Retina (tissue), 1 donor: ENCODE measurements around the gene VPS45.
A peak's percentile ranks its signal among the peaks of the same experiment; 100 is the strongest.
"Not testable (repeated sequence)": the region's sequence is repeated elsewhere in the genome, so short reads cannot be mapped to it uniquely, and the experiment has no call there.

ENCODE experiments used
- DNase-seq: peaks from one replicate; pipeline ENCODE4 v3.0.0-alpha.2; 2016

VPS45 gene, protein sequence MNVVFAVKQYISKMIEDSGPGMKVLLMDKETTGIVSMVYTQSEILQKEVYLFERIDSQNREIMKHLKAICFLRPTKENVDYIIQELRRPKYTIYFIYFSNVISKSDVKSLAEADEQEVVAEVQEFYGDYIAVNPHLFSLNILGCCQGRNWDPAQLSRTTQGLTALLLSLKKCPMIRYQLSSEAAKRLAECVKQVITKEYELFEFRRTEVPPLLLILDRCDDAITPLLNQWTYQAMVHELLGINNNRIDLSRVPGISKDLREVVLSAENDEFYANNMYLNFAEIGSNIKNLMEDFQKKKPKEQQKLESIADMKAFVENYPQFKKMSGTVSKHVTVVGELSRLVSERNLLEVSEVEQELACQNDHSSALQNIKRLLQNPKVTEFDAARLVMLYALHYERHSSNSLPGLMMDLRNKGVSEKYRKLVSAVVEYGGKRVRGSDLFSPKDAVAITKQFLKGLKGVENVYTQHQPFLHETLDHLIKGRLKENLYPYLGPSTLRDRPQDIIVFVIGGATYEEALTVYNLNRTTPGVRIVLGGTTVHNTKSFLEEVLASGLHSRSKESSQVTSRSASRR

DNA sequence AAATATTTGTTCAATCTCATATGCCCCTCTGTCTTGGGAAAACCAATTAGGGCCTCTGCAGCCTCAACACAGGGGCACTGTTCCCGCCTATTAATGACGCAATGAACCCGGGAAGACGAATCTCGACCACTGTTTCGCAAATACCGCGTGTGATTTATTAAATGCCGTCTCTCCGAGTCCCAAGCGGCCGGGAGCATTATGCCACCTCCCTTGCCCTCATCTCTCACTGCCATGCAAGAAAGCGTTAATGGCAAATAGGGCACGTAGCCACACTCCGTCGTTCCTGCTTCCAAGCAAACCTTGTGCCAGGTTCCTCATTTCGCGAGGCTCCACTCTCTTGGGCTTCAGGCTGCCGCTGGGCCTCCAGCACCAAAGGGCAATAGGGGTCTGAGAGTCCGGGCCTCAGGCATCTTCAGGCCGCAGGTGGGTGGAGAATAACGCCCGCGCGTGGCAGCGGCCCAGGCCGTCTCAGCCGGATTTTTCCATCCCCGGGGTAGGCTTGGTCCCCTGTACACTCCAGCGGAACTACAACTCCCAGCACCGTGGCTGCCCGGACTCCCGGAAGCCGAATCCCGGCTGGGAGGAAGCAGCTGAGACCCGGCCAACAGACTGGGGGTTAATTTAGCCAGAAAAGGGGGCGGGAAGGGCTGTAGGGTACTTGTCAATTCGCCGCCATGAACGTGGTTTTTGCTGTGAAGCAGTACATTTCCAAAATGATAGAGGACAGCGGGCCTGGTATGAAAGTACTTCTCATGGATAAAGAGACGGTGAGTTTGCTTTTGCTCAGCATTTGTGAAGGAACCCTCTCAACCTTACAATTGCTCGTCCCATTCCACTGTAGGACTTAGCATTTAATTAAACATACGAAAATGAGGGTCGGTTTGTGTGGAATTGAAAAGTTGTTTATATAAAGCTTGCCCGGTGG is at the start of gene VPS45:
TSS of gene VPS45 (plus strand) at position 593 of the 925 bp plus-strand sequence. CDS start at position 675, 82 bp downstream.
- peak; percentile 96 for DNase-seq

DNA sequence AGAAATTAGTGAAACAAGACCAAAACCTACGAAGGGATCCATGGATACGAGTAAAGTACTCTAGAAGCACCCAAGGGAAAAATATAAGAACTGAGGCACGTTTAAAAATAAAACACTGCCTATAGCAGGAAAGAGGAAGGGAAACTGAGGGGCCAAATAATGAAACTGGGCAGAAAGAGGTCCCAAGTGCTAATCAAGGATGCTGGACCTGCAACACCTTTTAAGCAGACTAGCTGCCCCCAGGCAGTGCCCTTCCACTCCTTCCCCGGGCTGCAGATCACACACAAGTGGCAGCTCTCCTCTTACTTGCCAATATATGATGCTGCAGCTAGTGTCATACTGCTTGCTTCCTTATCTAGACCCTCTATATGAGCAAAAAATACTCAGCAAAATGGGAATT is 49.4 kb upstream of the VPS45 start:
- DNase-seq, result no peak

DNA sequence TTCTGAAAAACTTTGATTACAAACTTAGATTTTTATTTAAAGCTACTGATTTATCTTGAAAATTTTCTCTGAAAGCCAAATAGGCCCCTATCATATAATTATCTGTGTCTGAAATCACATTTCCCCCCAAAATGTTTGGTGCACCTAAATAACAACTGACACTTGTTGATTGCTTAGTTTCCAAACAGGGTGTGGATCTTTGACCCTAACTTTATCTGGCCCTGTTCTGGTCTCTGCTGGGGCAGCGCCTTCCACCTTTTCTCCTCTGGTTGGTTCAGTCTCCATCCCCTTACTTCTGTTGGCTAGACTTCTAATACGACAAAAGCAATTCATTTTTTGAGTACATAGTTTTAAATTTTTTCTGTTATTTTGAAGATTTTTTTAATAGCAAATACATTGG is 46.9 kb upstream of the VPS45 start:
- no peak for DNase-seq

DNA sequence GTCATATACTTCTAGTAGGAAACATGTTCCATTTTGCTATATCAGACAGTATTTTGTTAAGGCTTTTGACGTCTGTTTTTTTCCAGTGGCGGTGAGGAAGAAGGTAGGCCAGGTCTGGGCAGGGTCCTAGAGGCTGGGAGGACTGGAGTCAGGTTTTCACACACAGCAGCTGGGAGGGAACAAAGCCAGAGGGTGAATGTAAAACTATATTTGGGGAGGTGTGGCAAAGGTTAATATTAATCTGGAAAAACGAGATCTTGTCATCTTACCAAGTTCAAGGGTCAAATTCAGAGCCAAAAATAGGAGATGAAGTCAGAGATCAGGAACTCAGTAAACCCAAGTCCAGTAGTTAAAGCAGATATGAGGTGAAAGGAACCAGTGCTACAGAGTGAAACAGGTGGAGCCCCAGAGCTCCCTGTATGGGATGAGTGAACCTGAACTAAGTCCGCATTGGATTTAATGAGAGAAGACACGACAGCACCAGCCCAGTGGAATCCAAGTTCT is 46.3 kb upstream of the VPS45 start:
- no peak for DNase-seq

DNA sequence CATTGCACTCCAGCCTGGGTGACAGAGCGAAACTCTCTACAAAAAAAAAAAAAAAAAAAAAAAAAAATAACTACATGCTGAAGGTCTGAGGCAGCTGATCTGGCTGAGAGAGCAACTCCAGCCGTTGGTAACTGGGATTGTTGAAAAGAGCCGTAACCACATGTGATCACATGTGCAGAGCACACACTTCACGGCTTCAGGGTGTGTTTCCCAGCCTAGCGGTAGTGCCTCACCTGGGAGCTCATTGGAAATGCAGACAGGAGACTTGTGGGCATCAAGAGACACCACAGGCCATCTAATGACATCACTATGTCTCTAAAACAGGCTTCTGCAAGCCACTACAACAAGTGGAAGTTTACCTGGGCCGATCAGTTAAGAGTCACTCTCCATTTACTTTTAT is 45.2 kb upstream of the VPS45 start:
- no peak for DNase-seq

DNA sequence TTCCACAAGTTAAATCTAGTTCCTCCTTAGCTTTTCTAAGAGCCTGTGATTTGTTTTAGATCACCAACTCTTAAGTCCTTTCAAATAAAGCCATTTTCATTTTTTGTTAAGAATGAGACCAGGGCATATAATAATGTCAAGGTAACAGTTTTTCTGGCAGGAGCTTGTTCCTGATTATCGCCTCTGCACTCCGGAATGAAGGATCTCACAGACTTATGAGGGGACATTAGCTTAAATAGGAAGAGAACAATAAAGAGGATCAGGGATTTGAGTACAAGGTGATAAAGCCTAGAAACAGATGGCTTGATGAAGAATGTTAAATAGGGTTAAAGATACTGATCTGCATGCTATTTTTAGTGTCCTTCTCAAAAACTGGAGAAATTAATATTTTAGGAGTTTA is 43.4 kb upstream of the VPS45 start:
- no peak for DNase-seq

DNA sequence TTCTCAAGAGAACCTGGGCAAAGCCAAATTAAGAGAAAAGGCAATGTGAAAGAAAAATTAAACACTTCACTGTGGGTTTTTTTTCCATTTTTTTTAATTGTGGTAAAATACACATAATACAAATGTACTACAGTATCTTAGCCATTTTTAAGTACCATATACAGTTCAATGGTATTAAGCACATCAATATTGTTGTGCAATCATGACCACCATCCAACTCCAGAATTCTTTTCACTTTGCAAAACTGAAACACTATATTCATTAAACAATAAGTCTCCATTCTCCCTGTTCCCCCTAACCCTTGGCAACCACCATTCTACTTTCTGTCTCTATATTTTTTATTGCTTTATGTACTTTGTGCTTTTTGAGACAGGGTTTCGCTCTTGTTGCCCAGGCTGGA is 39.3 kb upstream of the VPS45 start:
- no peak for DNase-seq

DNA sequence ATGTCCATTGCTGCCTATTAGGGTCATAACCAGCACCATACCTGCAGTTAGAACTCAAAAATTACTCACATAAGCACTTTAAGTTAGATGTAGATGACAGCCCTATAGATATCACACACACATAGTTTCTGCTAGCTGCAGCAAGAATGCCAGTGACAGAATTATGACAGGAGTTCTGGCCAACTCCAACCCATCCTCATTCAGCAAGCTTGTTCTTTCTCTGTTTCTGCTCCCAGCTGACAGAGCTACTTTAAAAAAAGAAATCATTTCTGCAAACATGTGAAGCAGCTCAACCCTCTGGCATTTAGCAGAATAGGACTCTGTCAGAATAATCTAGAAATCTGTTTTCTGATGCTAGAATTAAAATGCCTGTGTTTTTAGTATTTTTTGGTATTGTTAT is 33.2 kb upstream of the VPS45 start:
- DNase-seq, result no peak

DNA sequence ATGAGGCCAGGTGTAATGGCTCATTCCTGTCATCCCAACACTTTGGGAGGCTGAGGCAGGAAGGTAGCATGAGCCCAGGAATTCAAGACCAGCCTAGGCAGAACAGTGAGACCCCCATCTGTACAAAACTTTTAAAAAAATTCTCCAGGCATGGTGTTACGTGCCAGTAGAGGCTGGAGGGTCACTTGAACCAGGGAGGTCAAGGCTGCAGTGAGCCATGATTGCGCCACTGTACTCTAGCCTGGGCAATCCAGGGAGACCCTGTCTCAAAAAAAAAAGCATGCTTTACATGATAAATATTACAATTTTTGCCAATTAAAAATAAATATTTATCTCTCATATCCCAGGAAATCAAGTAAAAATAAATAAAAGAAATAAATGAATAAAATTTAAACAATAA is 17.6 kb upstream of the VPS45 start:
- DNase-seq, result no peak

DNA sequence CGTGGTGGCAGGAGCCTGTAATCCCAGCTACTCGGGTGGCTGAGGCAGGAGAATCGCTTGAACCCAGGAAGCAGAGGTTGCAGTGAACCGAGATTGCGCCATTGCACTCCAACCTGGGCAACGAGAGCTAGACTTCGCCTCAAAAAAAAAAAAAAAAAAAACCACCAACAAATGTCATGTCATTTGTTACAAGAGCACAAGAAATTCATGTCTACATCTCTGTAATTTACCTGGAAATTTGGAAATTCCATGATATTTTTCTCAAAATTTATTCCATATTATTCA is 16.5 kb upstream of the VPS45 start:
- DNase-seq, result no peak

DNA sequence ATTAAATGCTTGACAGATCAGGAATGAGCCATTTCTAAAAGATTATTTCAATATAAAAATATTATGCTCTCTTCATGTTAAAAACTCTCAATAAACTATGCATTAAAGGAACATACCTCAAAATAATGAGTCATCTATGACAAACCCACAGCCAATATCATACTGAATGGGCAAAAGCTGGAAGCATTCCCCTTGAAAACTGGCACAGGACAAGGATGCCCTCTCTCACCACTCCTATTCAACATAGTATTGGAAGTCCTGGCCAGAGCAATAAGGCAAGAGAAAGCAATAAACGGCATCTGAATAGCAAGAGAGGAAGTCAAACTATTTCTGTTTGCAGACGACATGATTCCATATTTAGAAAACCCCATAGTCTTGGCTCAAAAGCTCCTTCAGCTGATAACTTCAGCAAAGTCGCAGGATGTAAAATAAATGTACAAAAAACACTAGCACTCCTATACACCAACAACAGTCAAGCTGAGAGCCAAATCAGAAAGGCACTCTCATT is 15.6 kb upstream of the VPS45 start:
- not testable (repeated sequence) for DNase-seq

DNA sequence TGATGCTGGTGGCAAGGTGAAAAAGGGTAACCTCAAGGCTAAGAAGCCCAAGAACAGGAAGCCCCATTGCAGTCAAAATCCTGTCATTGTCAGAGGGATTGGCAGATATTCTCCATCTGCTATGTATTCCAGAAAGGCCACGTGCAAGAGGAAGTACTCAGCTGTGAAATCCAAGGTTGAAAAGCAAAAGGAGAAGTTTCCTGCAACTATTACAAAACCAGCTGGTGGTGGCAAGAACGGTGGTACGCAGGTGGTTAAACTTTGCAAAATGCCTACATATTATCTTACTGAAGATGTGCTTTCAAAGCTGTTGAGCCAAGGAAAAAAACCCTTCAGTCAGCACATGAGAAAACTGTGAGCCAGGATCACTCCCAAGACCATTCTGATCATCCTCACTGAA is 13.7 kb upstream of the VPS45 start:
- DNase-seq, result no peak

DNA sequence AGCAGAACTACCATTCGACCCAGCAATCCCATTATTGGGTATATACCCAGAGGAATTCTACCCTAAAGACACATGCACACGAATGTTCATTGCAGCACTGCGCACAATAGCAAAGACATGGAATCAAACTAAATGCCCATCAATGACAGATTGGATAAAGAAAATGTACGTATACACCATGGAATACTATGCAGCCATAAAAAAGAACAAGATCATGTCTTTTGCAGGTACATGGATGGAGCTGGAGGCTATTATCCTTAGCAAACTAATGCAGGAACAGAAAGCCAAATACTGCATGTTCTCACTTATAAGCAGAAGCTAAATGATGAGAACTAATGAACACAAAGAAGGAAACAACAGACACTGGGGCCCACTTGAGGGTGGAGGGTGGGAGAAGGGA is 12.1 kb upstream of the VPS45 start:
- DNase-seq, result not testable (repeated sequence)

DNA sequence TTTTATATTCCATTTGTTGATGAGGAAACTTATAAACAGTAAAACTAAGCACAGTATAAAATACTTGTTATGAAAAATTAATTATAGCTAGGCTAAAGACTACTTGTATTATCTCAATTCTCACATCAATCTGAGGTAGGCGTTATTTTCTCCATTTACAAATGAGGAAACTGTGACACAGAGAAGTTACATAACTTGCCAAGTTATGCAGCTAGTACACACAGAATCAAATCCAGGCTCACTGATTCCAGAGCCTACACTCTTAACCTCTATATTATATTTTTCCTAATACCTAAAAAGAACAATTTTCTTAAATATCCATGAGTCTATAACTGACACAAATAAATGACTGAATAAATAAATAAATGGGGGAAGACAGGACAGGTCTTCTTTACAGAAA is 11.2 kb upstream of the VPS45 start:
- no peak for DNase-seq

DNA sequence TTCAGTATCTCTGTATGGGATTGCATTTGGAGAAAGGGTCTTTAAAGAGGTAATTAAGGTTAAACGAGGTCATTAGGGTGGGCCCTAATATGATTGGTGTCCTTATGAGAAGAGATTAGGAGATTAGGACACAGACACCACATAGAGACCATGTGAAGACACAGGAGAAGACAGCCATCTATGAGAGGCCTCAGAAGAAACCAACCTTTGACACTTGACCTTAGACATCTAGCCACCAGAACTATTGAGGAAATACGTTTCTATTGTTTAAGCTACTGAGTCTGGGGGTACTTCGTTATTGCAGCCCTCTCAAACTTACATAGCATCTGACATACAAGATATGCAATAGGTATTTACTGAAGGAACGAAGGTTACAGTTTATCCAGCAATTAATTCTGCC is 7.3 kb upstream of the VPS45 start:
- no peak for DNase-seq

DNA sequence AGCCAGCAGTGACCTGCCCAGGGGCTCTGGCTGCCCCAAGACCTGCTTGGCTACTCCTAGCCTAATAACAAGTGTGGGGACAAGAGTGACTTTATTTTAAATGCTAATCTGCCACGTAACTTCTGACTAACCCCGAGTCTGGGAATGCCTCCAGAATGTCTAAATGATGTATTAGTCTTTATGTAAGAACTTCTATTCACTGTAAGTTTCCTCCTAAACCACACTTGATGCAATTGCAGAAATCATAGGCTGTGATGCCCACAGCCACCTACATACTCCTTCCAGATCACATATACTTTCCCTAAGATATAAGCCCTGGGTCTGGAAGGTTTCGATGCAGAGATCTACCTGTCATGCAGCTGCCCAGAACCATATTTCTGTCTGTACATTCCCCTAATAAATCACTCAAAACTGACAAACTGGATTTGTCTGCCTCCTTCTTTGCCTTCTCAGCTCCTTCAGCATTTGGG is 5.9 kb upstream of the VPS45 start:
- DNase-seq, result no peak

DNA sequence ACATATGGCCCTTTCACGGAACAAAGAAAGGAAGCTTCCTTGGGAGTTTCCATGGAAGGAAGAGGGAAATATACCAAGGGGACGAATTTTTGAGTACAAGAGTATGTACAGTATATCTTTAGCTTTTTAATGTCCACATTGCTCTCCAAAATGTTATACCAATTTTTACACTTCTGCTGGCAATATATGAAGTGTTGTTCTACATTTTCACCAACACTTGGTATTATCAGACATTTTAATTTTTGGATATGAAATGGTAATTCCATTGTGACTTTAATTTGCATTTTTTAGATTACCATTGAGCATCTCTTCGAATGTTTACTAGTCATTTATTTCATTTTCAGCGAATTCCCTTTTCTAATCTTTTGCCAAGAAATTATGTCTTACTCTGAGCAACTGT is 5.5 kb upstream of the VPS45 start:
- DNase-seq, result no peak

DNA sequence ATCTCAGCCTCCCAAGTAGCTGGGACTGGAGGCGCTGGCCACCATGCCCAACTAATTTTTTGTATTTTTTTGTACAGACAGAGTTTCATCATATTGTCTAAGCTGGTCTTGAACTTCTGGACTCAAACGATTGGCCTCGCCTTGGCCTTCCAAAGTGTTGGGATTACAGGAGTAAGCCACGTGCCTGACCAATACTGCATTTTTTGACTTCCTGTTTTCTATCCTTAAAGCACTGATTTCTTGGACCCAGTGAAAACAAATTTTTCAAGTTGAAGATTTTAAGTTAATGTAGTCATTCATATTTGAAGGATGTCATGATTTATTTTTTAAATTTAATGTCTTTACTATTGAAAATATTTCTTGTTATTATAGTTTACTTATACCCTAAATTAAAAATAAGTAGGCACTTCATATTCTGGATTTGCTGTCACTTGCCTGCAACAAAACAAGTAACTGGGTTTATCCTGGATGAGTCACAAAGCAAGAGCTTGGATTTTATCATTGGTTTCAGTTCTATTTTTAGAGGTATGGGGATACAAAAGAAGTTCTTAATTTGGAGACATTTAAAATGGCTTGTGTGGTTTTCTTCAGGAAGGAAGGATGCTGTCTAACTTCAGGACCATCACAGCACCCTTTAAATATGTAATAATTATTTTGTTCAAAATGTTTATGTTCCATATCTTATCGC is 2.2 kb upstream of the VPS45 start:
- DNase-seq, result no peak

DNA sequence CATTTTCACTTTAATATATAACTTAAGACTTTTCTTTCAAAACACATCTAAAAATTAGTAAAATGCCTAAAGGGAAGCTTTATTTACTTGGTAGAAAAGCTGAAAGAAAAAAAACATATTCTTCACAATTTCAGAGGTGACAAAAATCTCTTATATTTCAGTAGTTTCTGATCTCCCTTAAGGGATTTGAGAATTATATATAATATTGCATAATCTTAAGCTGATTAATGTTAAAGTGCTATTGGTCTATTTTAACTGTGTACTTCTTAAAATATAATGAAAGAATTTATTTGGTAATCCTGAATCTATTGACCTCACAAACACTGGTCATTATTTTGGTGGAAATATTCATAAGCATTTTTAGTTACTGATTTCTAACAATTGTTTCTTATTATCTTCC is 1.2 kb upstream of the VPS45 start:
- no peak for DNase-seq

DNA sequence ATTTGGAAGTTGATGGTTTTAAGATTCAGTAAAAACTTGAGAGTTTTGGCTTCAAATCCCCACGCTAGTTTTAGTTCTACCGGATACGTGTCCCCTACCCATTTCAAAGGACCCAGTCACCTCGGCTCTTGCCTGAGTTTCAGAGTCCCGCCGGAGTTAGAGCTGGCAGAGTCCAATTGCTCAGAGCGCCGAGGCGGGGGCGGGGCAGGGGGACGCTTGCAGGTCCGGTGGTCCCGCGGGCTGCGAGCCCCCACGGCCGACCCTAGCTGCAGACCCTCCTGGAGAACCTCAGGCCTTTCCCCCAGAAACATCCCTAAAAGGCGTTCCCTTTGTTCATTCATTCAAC is 765 bp upstream of the VPS45 start:
- peak; percentile 94 for DNase-seq

DNA sequence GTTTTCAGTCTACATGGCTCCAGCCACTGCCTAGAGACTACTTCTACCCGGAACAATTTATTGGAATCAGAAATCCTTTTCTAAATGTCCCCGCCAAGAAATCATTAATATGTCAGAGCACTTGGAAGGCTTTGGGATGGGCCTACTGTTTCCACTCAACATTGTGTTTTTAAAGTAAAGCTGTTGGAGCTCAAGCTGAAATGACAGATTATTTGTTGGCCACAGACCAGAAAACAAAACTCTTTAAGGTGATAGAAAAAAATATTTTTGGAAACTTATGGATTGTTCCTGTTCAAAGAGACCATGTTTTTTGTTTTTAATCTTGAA is 496 bp downstream of the VPS45 start:
- no peak for DNase-seq

DNA sequence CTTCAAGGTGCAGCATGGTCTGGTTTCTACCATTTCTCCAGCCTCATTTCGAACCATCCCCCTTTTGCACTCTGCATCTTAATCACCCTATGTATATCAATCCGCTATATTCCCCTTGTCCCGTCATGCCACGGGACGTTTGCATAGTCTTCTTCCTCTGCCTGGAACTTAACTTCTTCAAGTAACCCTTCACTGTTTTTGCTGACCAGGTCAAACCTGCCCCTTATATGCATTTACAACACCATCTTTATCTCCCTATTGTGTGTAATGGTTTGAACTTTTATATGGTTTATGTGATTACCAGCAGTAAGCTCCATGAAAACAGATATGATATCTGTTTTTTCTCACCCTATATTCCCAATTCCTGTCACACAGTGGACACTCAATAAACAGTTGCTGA is 2.3 kb downstream of the VPS45 start:
- DNase-seq, result no peak

DNA sequence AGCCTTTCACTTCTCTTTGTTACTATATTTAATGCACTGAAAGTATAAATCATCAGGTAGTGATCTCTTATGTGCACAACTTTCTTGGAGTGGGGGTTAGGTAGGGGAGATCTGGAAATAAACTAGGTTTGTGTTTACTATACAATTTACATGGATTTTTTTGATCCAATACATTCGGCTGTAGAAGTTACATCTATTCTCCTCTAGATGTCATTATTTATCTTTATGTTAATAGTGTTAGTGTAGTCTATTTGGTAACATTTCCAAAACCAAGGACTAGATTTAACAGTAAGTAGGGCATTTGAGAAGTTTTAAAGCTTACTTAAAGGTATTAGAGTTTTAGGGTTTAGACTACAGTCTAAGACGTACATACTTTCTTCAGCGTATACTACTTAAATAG is 5.4 kb downstream of the VPS45 start:
- DNase-seq, result no peak
